ENCODE measurements around the gene GOLM1.

DNA sequence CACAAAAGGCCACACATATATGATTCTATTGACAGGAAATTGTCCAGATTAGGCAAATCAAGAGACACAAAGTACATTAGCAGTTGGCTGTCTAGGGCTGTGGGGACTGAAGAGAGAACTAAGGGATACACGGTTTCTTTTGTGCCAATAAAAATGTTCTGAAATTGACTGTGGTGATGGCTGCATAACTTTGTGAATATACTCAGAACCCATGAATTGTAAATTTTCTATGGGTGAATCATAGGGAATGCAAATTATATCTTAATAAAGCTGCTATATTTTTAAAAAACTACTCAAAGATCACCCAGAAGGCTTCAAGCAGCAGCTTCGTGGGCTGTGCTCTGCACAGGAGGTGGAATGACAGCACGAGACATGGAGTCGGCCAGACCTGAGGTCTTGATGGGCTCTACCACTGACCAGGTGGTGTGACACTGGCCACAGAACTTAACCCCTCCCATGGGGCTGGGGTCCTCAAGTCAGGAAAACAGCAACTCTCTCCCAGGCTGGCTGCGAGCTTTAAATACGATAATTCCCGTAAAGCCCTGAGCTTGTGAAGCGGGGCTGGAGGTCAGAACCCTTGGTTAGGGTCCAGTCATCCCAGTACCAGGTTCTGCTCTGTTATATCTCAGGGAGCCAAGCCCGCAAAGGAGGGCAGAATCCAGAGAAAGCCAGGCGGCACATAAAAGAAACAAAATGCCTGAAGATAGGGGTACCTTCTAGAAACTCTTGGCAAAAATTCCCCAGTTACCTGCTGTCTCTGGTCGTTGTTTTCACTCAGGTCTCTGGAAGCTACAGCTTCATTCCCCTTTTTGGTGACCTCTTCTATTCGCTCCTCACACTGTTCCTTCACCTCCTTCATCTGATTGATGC, 59.1 kb downstream of the GOLM1 start:
- TF ChIP-seq, protein P1, sequence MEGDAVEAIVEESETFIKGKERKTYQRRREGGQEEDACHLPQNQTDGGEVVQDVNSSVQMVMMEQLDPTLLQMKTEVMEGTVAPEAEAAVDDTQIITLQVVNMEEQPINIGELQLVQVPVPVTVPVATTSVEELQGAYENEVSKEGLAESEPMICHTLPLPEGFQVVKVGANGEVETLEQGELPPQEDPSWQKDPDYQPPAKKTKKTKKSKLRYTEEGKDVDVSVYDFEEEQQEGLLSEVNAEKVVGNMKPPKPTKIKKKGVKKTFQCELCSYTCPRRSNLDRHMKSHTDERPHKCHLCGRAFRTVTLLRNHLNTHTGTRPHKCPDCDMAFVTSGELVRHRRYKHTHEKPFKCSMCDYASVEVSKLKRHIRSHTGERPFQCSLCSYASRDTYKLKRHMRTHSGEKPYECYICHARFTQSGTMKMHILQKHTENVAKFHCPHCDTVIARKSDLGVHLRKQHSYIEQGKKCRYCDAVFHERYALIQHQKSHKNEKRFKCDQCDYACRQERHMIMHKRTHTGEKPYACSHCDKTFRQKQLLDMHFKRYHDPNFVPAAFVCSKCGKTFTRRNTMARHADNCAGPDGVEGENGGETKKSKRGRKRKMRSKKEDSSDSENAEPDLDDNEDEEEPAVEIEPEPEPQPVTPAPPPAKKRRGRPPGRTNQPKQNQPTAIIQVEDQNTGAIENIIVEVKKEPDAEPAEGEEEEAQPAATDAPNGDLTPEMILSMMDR (IDR thresholded peaks at IDR 0.05; ENCODE audit: borderline replicate concordance, extremely low read depth, low read length, poor library complexity, severe bottlenecking) = no peak
- TF ChIP-seq EZH2 (IDR thresholded peaks at IDR 0.05; ENCODE audit: borderline replicate concordance, low read depth, low read length, severe bottlenecking) = no peak
